HepG2 (cell line): ENCODE results near the gene ELP6. TPM values are rescaled to one million over a fixed set of nuclear protein-coding genes. Genes with fewer than 3 reads are reported as not detected.

Experiments used
- FOXA1 ChIP-seq, 2 experiments: fragments of 450-650 bp in 1 of 2; sonication (generic) in 1 of 2; formaldehyde crosslinking in 1 of 2; IDR thresholded peaks; 2 replicates each; pipeline versions ENCODE4 v1.4.0 to v1.6.1; 2016 to 2020; ENCODE audit warnings: missing genetic modification reagents in 1 of 2
- GATAD2A ChIP-seq: IDR thresholded peaks from 2 replicates; pipeline ENCODE4 v1.6.1; 2016
- JUND ChIP-seq: sonication (generic); formaldehyde crosslinking; IDR thresholded peaks from 2 replicates; pipeline ENCODE4 v1.8.0; 2022; ENCODE audit warnings: mild to moderate bottlenecking, missing genetic modification reagents
- NKX3-1 ChIP-seq: sonication (generic); formaldehyde crosslinking; IDR thresholded peaks from 2 replicates; pipeline ENCODE4 v1.5.0; 2020; ENCODE audit warnings: missing genetic modification reagents
- RBFOX2 ChIP-seq: fragments of 200-400 bp; formaldehyde crosslinking; IDR thresholded peaks from 2 replicates; pipeline ENCODE4 v1.6.1; 2017; ENCODE audit warnings: low read depth, mild to moderate bottlenecking, low read length
- REPIN1 ChIP-seq: sonication (generic); formaldehyde crosslinking; IDR thresholded peaks from 2 replicates; pipeline ENCODE4 v1.8.0; 2022; ENCODE audit warnings: missing genetic modification reagents, low read depth, mild to moderate bottlenecking, borderline replicate concordance
- TCF12 ChIP-seq, 2 experiments: fragments of 450-650 bp in 1 of 2; sonication (generic) in 1 of 2; formaldehyde crosslinking in 1 of 2; IDR thresholded peaks; 2 replicates each; pipeline versions ENCODE4 v1.6.1 to v1.8.0; 2017 to 2022; ENCODE audit warnings: antibody characterized with exemption in 1 of 2, mild to moderate bottlenecking in 1 of 2, missing genetic modification reagents in 1 of 2, moderate library complexity in 1 of 2
- TSC22D2 ChIP-seq: sonication (generic); formaldehyde crosslinking; IDR thresholded peaks from 2 replicates; pipeline ENCODE4 v1.5.1; 2020; ENCODE audit warnings: missing genetic modification reagents, mild to moderate bottlenecking, borderline replicate concordance
- ZNF232 ChIP-seq: sonication (generic); formaldehyde crosslinking; IDR thresholded peaks from 2 replicates; pipeline ENCODE4 v1.4.0; 2020; ENCODE audit warnings: missing genetic modification reagents, borderline replicate concordance
- ZNF253 ChIP-seq: sonication (generic); formaldehyde crosslinking; IDR thresholded peaks from 2 replicates; pipeline ENCODE4 v1.8.0; 2022; ENCODE audit warnings: mild to moderate bottlenecking, missing genetic modification reagents, borderline replicate concordance
- ZNF33A ChIP-seq: sonication (generic); formaldehyde crosslinking; IDR thresholded peaks from 2 replicates; pipeline ENCODE4 v1.5.1; 2020; ENCODE audit warnings: missing genetic modification reagents, mild to moderate bottlenecking, moderate library complexity, borderline replicate concordance
- ZNF383 ChIP-seq: sonication (generic); formaldehyde crosslinking; IDR thresholded peaks from 2 replicates; pipeline ENCODE4 v1.4.0; 2020; ENCODE audit warnings: missing genetic modification reagents, mild to moderate bottlenecking, borderline replicate concordance
- ZNF614 ChIP-seq: IDR thresholded peaks from 2 replicates; pipeline ENCODE4 v1.6.1; 2018; ENCODE audit warnings: missing biosample characterization, missing genetic modification reagents, inconsistent platforms, borderline replicate concordance
- ZNF619 ChIP-seq: sonication (generic); formaldehyde crosslinking; IDR thresholded peaks from 2 replicates; pipeline ENCODE4 v1.4.0; 2020; ENCODE audit warnings: mild to moderate bottlenecking, missing genetic modification reagents
- ZNF792 ChIP-seq: IDR thresholded peaks from 2 replicates; pipeline ENCODE4 v1.6.1; 2016
- ZNF891 ChIP-seq: sonication (generic); formaldehyde crosslinking; IDR thresholded peaks from 2 replicates; pipeline ENCODE4 v1.5.0; 2020; ENCODE audit warnings: mild to moderate bottlenecking, missing genetic modification reagents
- ZSCAN12 ChIP-seq: sonication (generic); formaldehyde crosslinking; IDR thresholded peaks from 2 replicates; pipeline ENCODE4 v1.9.0; 2021; ENCODE audit warnings: mild to moderate bottlenecking, missing genetic modification reagents
- polyA plus RNA-seq, 8 experiments: library from polyadenylated mRNA; depleted of rRNA in 3 of 8; stranded (reverse) in 7 of 8; unstranded in 1 of 8; fragments of >200 nt; fragmentation: Illumina TruSeq in 4 of 8; extraction: Trizol in 4 of 8; gene quantifications; 2 replicates each; pipeline versions ENCODE4 v1.2.1 to v1.2.3, GENCODE V29; 2011 to 2016; ENCODE audit warnings: low read depth in 4 of 8, missing spikeins in 1 of 8, mixed read lengths in 1 of 8; ENCODE audit not compliant: insufficient read depth in 1 of 8
- total RNA-seq, 5 experiments: library from RNA; depleted of rRNA; stranded (reverse); fragments of >200 nt; fragmentation: Illumina TruSeq; extraction: Trizol; gene quantifications; 2 replicates each; pipeline ENCODE4 v1.2.3, GENCODE V29; 2016; ENCODE audit warnings: low read depth in 1 of 5
- TF ChIP-seq, protein P1 (sequence below): sonication (generic); formaldehyde crosslinking; IDR thresholded peaks from 2 replicates; pipeline ENCODE4 v1.4.0; 2020; ENCODE audit warnings: missing genetic modification reagents
- TF ChIP-seq, protein P2 (sequence below): sonication (generic); formaldehyde crosslinking; IDR thresholded peaks from 2 replicates; pipeline ENCODE4 v1.4.0; 2020; ENCODE audit warnings: missing genetic modification reagents, mild to moderate bottlenecking, borderline replicate concordance
- TF ChIP-seq, protein P3 (sequence below): sonication (generic); formaldehyde crosslinking; IDR thresholded peaks from 2 replicates; pipeline ENCODE4 v1.4.0; 2020; ENCODE audit warnings: mild to moderate bottlenecking, missing genetic modification reagents
- TF ChIP-seq, protein P4 (sequence below): sonication (generic); formaldehyde crosslinking; IDR thresholded peaks from 2 replicates; pipeline ENCODE4 v1.8.0; 2022; ENCODE audit warnings: missing genetic modification reagents, mild to moderate bottlenecking, moderate library complexity, borderline replicate concordance

Gene ELP6
- total and polyA plus RNA-seq, 2 of the 13 experiments (the other 11 are each of a cell fraction or from before 2014, with no cell fraction given) = 45.0 to 49.3 TPM

DNA sequence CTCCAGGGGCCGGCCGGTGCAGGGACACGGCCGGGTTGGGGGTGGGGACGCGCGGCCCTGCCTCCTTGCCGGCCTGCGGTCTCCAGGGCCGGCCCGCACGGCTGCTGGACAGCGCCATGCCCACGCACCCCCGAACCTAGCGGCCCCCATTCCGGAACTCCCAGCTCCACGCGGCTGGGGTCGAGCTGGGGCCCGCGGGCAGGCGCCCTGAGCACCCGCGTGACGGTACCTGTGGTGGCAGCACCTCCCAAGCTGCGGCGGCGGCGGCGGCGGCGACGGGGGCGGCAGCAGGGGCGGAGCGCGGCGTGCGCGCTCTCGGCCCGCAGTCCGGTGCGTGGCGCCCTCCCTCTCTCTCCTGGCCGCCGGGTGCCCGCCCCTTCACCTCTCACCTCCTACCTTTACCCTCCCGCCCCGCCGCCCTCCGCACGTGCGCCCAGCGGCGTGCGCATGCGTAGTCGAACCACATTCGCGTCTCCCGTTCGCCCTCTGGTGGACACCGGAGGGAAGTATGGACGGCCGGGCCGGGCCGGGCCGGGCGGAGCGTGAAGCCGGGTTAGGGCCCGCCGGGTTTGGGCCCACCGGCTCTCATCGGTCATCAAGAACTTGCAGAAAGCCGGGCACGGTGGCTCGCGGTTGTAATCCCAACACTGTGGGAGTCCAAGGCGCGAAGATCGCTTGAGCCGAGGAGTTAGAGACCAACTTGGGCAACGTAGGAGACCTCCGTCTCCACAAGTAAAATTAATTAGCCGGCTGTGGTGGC, 37.8 kb downstream of the ELP6 start, which contains the start of gene SCAP (continued):
- TF ChIP-seq, protein P1, sequence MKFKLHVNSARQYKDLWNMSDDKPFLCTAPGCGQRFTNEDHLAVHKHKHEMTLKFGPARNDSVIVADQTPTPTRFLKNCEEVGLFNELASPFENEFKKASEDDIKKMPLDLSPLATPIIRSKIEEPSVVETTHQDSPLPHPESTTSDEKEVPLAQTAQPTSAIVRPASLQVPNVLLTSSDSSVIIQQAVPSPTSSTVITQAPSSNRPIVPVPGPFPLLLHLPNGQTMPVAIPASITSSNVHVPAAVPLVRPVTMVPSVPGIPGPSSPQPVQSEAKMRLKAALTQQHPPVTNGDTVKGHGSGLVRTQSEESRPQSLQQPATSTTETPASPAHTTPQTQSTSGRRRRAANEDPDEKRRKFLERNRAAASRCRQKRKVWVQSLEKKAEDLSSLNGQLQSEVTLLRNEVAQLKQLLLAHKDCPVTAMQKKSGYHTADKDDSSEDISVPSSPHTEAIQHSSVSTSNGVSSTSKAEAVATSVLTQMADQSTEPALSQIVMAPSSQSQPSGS (CRISPR knock-in tag) = peak; percentile 82
- TF ChIP-seq ZNF383 (CRISPR knock-in tag) (no peak), ZNF232 (CRISPR knock-in tag) (peak; percentile 47; the same call in 1 of the 2 replicates), REPIN1 (CRISPR knock-in tag) (peak; percentile 73; the same call in 1 of the 2 replicates), ZNF792 (CRISPR knock-in tag) (peak; percentile 84), FOXA1 (IDR thresholded peaks at IDR 0.05) (no peak), FOXA1 (CRISPR knock-in tag; IDR thresholded peaks at IDR 0.05) (peak; percentile 50; the same call in 1 of the 2 replicates), ZNF619 (CRISPR knock-in tag) (no peak), ZSCAN12 (CRISPR knock-in tag) (peak; percentile 69; the same call in 1 of the 2 replicates), JUND (CRISPR knock-in tag) (no peak), RBFOX2 (peak; percentile 87), GATAD2A (CRISPR knock-in tag) (peak; percentile 75), NKX3-1 (CRISPR knock-in tag) (peak; percentile 57; the same call in 1 of the 2 replicates), TSC22D2 (CRISPR knock-in tag) (peak; percentile 76; the same call in 1 of the 2 replicates), TCF12 (IDR thresholded peaks at IDR 0.05) (no peak), TCF12 (CRISPR knock-in tag; IDR thresholded peaks at IDR 0.05) (peak; percentile 54), ZNF33A (CRISPR knock-in tag) (peak; percentile 83; the same call in 1 of the 2 replicates), ZNF614 (CRISPR knock-in tag) (peak; percentile 60; the same call in 1 of the 2 replicates), ZNF891 (CRISPR knock-in tag) (peak; percentile 54; the same call in 1 of the 2 replicates), ZNF253 (CRISPR knock-in tag) (peak; percentile 65; the same call in 1 of the 2 replicates)
- TF ChIP-seq, protein P2, sequence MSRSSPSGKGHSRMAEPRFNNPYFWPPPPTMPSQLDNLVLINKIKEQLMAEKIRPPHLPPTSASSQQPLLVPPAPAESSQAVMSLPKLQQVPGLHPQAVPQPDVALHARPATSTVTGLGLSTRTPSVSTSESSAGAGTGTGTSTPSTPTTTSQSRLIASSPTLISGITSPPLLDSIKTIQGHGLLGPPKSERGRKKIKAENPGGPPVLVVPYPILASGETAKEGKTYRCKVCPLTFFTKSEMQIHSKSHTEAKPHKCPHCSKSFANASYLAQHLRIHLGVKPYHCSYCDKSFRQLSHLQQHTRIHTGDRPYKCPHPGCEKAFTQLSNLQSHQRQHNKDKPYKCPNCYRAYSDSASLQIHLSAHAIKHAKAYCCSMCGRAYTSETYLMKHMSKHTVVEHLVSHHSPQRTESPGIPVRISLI (CRISPR knock-in tag) = peak; percentile 45; the same call in 1 of the 2 replicates
- TF ChIP-seq, protein P3, sequence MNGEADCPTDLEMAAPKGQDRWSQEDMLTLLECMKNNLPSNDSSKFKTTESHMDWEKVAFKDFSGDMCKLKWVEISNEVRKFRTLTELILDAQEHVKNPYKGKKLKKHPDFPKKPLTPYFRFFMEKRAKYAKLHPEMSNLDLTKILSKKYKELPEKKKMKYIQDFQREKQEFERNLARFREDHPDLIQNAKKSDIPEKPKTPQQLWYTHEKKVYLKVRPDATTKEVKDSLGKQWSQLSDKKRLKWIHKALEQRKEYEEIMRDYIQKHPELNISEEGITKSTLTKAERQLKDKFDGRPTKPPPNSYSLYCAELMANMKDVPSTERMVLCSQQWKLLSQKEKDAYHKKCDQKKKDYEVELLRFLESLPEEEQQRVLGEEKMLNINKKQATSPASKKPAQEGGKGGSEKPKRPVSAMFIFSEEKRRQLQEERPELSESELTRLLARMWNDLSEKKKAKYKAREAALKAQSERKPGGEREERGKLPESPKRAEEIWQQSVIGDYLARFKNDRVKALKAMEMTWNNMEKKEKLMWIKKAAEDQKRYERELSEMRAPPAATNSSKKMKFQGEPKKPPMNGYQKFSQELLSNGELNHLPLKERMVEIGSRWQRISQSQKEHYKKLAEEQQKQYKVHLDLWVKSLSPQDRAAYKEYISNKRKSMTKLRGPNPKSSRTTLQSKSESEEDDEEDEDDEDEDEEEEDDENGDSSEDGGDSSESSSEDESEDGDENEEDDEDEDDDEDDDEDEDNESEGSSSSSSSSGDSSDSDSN (CRISPR knock-in tag) = peak; percentile 88
- TF ChIP-seq, protein P4, sequence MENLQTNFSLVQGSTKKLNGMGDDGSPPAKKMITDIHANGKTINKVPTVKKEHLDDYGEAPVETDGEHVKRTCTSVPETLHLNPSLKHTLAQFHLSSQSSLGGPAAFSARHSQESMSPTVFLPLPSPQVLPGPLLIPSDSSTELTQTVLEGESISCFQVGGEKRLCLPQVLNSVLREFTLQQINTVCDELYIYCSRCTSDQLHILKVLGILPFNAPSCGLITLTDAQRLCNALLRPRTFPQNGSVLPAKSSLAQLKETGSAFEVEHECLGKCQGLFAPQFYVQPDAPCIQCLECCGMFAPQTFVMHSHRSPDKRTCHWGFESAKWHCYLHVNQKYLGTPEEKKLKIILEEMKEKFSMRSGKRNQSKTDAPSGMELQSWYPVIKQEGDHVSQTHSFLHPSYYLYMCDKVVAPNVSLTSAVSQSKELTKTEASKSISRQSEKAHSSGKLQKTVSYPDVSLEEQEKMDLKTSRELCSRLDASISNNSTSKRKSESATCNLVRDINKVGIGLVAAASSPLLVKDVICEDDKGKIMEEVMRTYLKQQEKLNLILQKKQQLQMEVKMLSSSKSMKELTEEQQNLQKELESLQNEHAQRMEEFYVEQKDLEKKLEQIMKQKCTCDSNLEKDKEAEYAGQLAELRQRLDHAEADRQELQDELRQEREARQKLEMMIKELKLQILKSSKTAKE (CRISPR knock-in tag) = no peak
